Frontal cortex (tissue), 4 donors: ENCODE data around the gene BLNK. TPM values are rescaled to one million over a fixed set of nuclear protein-coding genes. Genes with fewer than 3 reads are reported as not detected.
"Not testable (repeated sequence)": the region's sequence is repeated elsewhere in the genome, so short reads cannot be mapped to it uniquely, and the experiment has no call there.

Source experiments
- DNase-seq, 2 donors: peaks; one replicate each; pipeline ENCODE4 v3.0.0; 2012; ENCODE audit warnings: low spot score in 2 of 2
- FAIRE-seq: peaks from 2 replicates; lab custom pipeline; 2012; peaks lifted over from hg19 to GRCh38; lab: Jason Lieb, UNC
- total RNA-seq: library from RNA; depleted of rRNA; stranded (reverse); fragments of >200 nt; gene quantifications from one replicate; pipeline ENCODE4 v1.2.3, GENCODE V29; 2014
- donor health status: control.
- donor health status: control.
- donor health status: control.

The BLNK gene
- total RNA-seq, 1 donor from 2014 or later, result 0.41 TPM

GRCh38 chr10:96235326-96236089, 35.9 kb downstream of the BLNK start:
- FAIRE-seq, result no peak

GRCh38 chr10:96233959-96234358, 37.4 kb downstream of the BLNK start:
- FAIRE-seq, result no peak

More at GRCh38 chr10:96235326-96236089, 35.9 kb downstream of the BLNK start:
- no peak for DNase-seq

GRCh38 chr10:96230527-96230926, 40.8 kb downstream of the BLNK start:
- DNase-seq, result no peak
- FAIRE-seq, result no peak

More at GRCh38 chr10:96233959-96234358, 37.4 kb downstream of the BLNK start:
- no peak for DNase-seq

- DNase-seq, result peak; percentile 11 to 41
- FAIRE-seq, result no peak
Measured at GRCh38 chr10:96229568-96230030, 41.8 kb downstream of the BLNK start.

GRCh38 chr10:96228408-96228994, 42.9 kb downstream of the BLNK start:
- no peak for FAIRE-seq
- no peak for DNase-seq

GRCh38 chr10:96227206-96227605, 44.2 kb downstream of the BLNK start:
- FAIRE-seq, result no peak

GRCh38 chr10:96225119-96225518, 46.2 kb downstream of the BLNK start:
- DNase-seq (no peak), FAIRE-seq (no peak)

More at GRCh38 chr10:96227206-96227605, 44.2 kb downstream of the BLNK start:
- no peak for DNase-seq

GRCh38 chr10:96222908-96223307, 48.5 kb downstream of the BLNK start:
- DNase-seq, result no peak
- FAIRE-seq, result no peak

- DNase-seq (no peak), FAIRE-seq (no peak)
Measured at GRCh38 chr10:96222441-96222840, 48.9 kb downstream of the BLNK start.

- FAIRE-seq (no peak), DNase-seq (no peak)
Measured at GRCh38 chr10:96218826-96219225, 52.5 kb downstream of the BLNK start.

GRCh38 chr10:96217711-96218110, 53.7 kb downstream of the BLNK start:
- FAIRE-seq (no peak), DNase-seq (no peak)

- DNase-seq (no peak), FAIRE-seq (no peak)
Measured at GRCh38 chr10:96216775-96217174, 54.6 kb downstream of the BLNK start.

GRCh38 chr10:96212911-96213310, 58.5 kb downstream of the BLNK start:
- FAIRE-seq, result no peak
- DNase-seq, result no peak

- no peak for FAIRE-seq
- DNase-seq, result no peak
Measured at GRCh38 chr10:96211764-96212163, 59.6 kb downstream of the BLNK start.

GRCh38 chr10:96208946-96209345, 62.4 kb downstream of the BLNK start:
- FAIRE-seq (no peak), DNase-seq (no peak)

GRCh38 chr10:96208271-96208670, 63.1 kb downstream of the BLNK start:
- FAIRE-seq, result no peak
- no peak for DNase-seq

GRCh38 chr10:96205580-96205979, 65.8 kb downstream of the BLNK start:
- FAIRE-seq (no peak), DNase-seq (no peak)

- DNase-seq, result no peak
- no peak for FAIRE-seq
Measured at GRCh38 chr10:96201525-96201924, 69.8 kb downstream of the BLNK start.

- DNase-seq, result not testable (repeated sequence)
Measured at GRCh38 chr10:96189505-96189904, 81.9 kb downstream of the BLNK start.

GRCh38 chr10:96188916-96189315, 82.5 kb downstream of the BLNK start:
- FAIRE-seq, result no peak
- no peak for DNase-seq

More at GRCh38 chr10:96189505-96189904, 81.9 kb downstream of the BLNK start:
- FAIRE-seq, result not testable (repeated sequence)

GRCh38 chr10:96188421-96188820, 82.9 kb downstream of the BLNK start:
- DNase-seq, result peak in 1 of 2 donors; percentile 5
- FAIRE-seq, result no peak
